Neural crest cell (in vitro differentiated cells): Measurements from ENCODE around the gene ADARB1. TPM values are rescaled to one million over a fixed set of nuclear protein-coding genes. Genes with fewer than 3 reads are reported as not detected.
A peak's percentile ranks its signal among the peaks of the same experiment; 100 is the strongest.

ENCODE experiments used
- DNase-seq: peaks from one replicate; pipeline ENCODE4 v3.0.0; 2021; ENCODE audit warnings: low read depth, mixed read lengths, low spot score
- H3K27ac Mint-ChIP-seq: one replicate; pipeline ENCODE4 v1.8.0; 2021; ENCODE audit warnings: mild to moderate bottlenecking, mixed read lengths; ENCODE audit not compliant: unreplicated experiment
- H3K27me3 Mint-ChIP-seq: 2 replicates; pipeline ENCODE4 v1.8.0; 2021; ENCODE audit warnings: low read depth, mild to moderate bottlenecking, mixed read lengths
- H3K36me3 Mint-ChIP-seq: 2 replicates; pipeline ENCODE4 v1.8.0; 2021; ENCODE audit warnings: low read depth, mild to moderate bottlenecking, mixed read lengths
- H3K4me1 Mint-ChIP-seq: 2 replicates; pipeline ENCODE4 v1.8.0; 2021; ENCODE audit warnings: mixed read lengths
- H3K4me3 Mint-ChIP-seq: one replicate; pipeline ENCODE4 v1.8.0; 2021; ENCODE audit warnings: mild to moderate bottlenecking, mixed read lengths
- H3K9me3 Mint-ChIP-seq: 2 replicates; pipeline ENCODE4 v1.8.0; 2021; ENCODE audit warnings: mixed read lengths
- total RNA-seq: library from RNA; stranded (reverse); gene quantifications from 2 replicates; pipeline ENCODE4 v1.2.1, GENCODE V29; 2021
- TF ChIP-seq, protein P1 (sequence below): fragments of 200-600 bp; sonication (generic); conservative IDR thresholded peaks from 2 replicates; pipeline ENCODE4 v1.5.0; 2021; ENCODE audit warnings: antibody characterized with exemption, mild to moderate bottlenecking

ADARB1 gene
- total RNA-seq, 1 donor from 2014 or later, result 21.0 TPM

DNA sequence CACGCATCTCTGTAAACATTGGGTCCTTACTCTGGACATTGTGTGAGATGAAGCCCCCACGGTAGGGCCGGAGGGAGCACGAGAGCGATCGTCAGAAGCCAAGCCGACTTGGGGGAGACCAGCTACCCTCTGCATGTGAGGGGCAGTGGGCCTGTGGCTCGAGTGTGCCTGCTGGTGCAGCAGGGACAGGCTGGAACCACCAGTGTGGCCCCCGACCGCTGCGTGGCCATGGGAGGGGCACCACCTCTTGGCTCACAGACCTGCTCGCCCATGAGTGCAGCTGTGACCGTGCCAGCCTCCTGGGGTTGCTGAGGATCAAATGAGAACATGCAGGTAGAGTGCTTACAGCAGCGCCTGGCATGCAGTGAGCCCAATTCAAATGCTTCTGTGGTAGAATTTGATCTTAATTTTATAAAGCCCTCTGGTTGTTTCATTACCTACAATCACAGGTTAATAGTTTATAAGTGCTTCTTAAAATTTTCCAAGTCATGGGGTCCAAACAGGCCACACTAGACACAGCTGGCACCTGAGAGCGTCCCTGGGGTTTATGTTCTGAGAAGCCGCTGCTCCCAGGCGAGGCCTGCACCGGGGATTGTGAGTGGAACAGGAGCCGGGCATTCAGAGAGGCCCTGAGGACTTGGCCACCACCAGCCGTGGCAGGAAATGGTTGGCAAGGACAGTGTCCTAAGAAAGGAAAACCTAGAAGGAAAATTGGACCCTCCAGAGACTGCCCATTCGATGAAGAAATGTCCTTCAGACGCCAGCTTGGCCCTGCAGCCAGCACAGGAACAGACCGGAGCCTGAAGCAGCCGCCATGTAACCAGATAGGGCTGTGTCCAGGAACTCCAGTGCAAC, 22.6 kb upstream of the ADARB1 start:
- H3K9me3 Mint-ChIP-seq, result peaks cover 3% of the 10 kb centered on the region
- TF ChIP-seq, protein P1, sequence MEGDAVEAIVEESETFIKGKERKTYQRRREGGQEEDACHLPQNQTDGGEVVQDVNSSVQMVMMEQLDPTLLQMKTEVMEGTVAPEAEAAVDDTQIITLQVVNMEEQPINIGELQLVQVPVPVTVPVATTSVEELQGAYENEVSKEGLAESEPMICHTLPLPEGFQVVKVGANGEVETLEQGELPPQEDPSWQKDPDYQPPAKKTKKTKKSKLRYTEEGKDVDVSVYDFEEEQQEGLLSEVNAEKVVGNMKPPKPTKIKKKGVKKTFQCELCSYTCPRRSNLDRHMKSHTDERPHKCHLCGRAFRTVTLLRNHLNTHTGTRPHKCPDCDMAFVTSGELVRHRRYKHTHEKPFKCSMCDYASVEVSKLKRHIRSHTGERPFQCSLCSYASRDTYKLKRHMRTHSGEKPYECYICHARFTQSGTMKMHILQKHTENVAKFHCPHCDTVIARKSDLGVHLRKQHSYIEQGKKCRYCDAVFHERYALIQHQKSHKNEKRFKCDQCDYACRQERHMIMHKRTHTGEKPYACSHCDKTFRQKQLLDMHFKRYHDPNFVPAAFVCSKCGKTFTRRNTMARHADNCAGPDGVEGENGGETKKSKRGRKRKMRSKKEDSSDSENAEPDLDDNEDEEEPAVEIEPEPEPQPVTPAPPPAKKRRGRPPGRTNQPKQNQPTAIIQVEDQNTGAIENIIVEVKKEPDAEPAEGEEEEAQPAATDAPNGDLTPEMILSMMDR, result no peak
- peaks cover 14% of the 10 kb centered on the region for H3K4me1 Mint-ChIP-seq
- no peaks in the 10 kb centered on the region for H3K36me3 Mint-ChIP-seq
- no peak for DNase-seq
- no peak overlapping the region for H3K4me3 Mint-ChIP-seq
- H3K27me3 Mint-ChIP-seq, result peaks cover 6% of the 10 kb centered on the region
- no peak overlapping the region for H3K27ac Mint-ChIP-seq

DNA sequence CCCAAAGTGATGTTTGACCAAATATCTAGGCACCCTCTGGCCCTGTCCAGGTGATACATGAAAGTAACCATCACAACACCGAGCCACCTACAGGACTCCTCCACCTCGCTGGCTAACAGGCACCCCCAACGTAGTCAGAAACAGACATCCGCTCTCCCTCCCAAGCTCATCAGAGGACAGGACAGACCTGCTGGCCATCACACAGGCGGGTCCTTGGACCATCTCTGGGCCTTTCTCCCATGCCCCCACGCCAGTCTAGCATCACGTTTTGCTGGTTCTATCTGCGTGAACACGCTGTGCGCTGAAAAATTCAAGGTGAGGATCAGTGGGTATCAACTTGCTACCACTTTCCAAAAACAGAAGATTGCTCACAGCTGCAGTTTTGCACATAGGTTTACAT, 21.4 kb upstream of the ADARB1 start:
- Mint-ChIP-seq H3K4me1 (peaks cover 18% of the 10 kb centered on the region), H3K27me3 (peaks cover 8% of the 10 kb centered on the region), H3K36me3 (no peaks in the 10 kb centered on the region), H3K9me3 (no peaks in the 10 kb centered on the region), H3K4me3 (no peak overlapping the region), H3K27ac (peak overlapping the region; percentile 50)
- DNase-seq, result no peak
- TF ChIP-seq, protein P1, result no peak

- H3K27me3 Mint-ChIP-seq, result peaks cover 7% of the 10 kb centered on the region
- H3K9me3 Mint-ChIP-seq, result no peaks in the 10 kb centered on the region
- TF ChIP-seq, protein P1, result no peak
- no peak overlapping the region for H3K4me3 Mint-ChIP-seq
- no peaks in the 10 kb centered on the region for H3K36me3 Mint-ChIP-seq
- H3K27ac Mint-ChIP-seq, result no peak overlapping the region
- peaks cover 18% of the 10 kb centered on the region for H3K4me1 Mint-ChIP-seq
- DNase-seq, result no peak
Measured at GRCh38 chr21:45053561-45054226, 20.7 kb upstream of the ADARB1 start.

GRCh38 chr21:45054227-45054926, 20.0 kb upstream of the ADARB1 start:
- peak overlapping the region; percentile 10 for H3K27ac Mint-ChIP-seq
- H3K4me1 Mint-ChIP-seq, result peaks cover 18% of the 10 kb centered on the region
- TF ChIP-seq, protein P1, result no peak
- DNase-seq, result no peak
- no peaks in the 10 kb centered on the region for H3K36me3 Mint-ChIP-seq
- H3K9me3 Mint-ChIP-seq, result no peaks in the 10 kb centered on the region
- peaks cover 7% of the 10 kb centered on the region for H3K27me3 Mint-ChIP-seq
- H3K4me3 Mint-ChIP-seq, result no peak overlapping the region

DNA sequence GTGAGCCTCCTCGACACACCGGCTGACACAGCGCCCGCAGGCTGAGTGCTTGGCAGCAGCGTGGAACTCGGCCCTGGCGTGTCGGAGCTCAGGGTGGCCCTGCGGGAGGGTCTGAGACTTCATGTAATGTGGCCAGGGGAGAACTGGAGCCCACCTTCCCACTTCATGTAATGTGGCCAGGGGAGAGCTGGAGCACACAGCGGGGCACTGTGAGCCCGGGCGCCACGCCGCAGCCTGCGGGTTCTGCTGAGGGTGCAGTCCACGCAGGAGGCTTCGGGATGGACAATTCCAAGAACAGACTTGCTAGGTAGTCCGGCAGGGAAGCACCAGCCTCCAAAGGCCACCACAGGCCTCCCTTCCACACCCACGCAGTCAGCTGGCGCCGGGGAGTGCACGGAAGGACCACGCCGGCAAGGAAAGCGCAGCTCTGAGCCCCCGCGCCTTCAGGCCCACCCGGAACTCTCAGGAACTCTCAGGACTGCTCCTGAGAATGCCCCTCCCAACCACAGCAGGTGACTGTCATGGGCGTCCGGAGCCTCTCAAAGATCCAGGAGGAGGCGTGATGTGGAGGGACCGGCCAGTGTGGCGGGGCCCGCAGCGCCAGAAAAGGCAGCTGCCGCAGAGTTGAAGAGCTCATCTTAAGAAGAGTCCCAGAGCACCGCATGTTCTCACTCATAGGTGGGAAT, 19.3 kb upstream of the ADARB1 start:
- Mint-ChIP-seq H3K27me3 (peaks cover 10% of the 10 kb centered on the region), H3K36me3 (no peaks in the 10 kb centered on the region), H3K4me1 (peaks cover 18% of the 10 kb centered on the region), H3K27ac (no peak overlapping the region), H3K4me3 (no peak overlapping the region), H3K9me3 (no peaks in the 10 kb centered on the region)
- TF ChIP-seq, protein P1, result no peak
- no peak for DNase-seq
